ENCODE results near the gene ANKH. TPM values are rescaled to one million over a fixed set of nuclear protein-coding genes. Genes with fewer than 3 reads are reported as not detected.

The ANKH gene
- total and polyA plus RNA-seq, 4 donors, result 10.8 to 46.7 (median 17.2) TPM

DNA sequence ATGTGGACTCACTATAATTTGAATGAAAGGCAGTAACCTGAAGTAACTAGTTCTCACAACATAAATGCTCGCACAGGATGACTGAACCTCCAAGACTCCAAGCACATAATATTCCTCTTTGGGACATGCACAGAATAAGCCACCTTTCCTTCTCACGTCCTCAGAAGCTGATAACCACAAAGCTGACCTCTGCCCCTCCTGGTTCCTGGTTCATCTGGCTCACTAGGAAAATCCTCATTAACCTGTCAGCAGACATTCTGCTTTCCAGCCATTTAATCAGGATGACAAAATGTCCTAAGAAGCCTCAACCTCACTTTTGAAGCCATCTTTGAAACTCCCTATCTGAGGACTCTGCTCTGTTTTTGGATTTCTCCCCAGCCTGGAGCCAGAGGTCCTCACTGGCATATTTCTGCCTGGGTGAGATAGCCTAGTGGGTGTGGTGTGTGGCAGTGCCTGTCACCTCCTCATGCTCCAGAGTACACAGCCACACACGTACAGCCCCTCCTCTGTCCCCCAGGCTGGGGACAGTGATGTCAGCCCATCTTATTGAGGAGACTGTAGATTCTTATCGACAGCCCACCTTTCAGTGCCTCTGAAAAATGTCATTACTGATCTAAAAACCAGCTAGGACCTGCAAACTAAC, 10.3 kb downstream of the ANKH start:
- Histone ChIP-seq H3K9ac (ENCODE audit: insufficient read depth in 1 of 2, low read length in 2 of 2) (no peak overlapping the region), H3K4me1 (ENCODE audit: control insufficient read depth in 5 of 5, insufficient read depth in 5 of 5, low read length in 5 of 5) (peaks cover 0 to 24% (median 0%) of the 10 kb centered on the region in 5 donors), H3K9me3 (ENCODE audit: control insufficient read depth in 4 of 4, insufficient read depth in 3 of 4, low read length in 3 of 4) (no peaks in the 10 kb centered on the region), H3K27me3 (ENCODE audit: control insufficient read depth in 3 of 3, insufficient read depth in 3 of 3, low read length in 2 of 3) (no peaks in the 10 kb centered on the region), H3K36me3 (ENCODE audit: control insufficient read depth in 4 of 4, insufficient read depth in 4 of 4, low read length in 4 of 4) (peaks cover 0 to 2% (median 0%) of the 10 kb centered on the region in 4 donors), H3K4me3 (no peak overlapping the region), H3K27ac (ENCODE audit: low read depth in 1 of 2, low read length in 1 of 2) (peak overlapping the region in 1 of 2 donors; percentile 22)
- DNase-seq, result no peak
- whole genome bisulfite sequencing, 2 donors, result 82 to 83% methylated on average over 4 of the region's 4 CpGs
- ATAC-seq (ENCODE audit: insufficient read depth, low FRiP score), result no peak
- TF ChIP-seq CTCF (IDR thresholded peaks at IDR 0.05; ENCODE audit: control extremely low read depth, extremely low read depth), result no peak

DNA sequence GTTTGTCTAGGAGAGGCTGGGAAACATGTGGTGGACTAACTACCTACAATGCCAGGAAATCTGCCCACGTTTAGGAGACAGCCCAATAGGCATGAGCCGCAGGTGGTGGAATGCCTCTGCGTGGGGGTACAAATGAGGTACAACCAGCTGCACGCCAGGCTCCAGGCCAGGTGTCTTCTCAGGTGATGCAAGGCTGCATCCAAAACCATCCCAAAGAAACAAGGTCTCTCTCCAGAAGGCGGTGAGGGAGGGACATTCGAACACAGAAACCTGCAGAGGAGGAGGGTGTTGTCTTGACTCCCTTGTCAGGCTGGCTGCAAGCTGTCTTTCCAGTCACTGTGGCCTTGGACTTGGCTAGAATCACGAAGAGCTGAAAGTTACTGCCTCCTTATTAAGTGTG, 11.6 kb downstream of the ANKH start:
- H3K4me1 ChIP-seq (ENCODE audit: control insufficient read depth in 5 of 5, insufficient read depth in 5 of 5, low read length in 5 of 5), result peaks cover 0 to 21% (median 0%) of the 10 kb centered on the region in 5 donors
- DNase-seq (peak in 1 of 3 donors; percentile 15), ATAC-seq (ENCODE audit: insufficient read depth, low FRiP score) (no peak)
- no peak overlapping the region for H3K4me3 ChIP-seq
- 89 to 90% methylated on average over 7 of the region's 7 CpGs for WGBS, 2 donors
- no peaks in the 10 kb centered on the region for H3K9me3 ChIP-seq (ENCODE audit: control insufficient read depth in 4 of 4, insufficient read depth in 3 of 4, low read length in 3 of 4)
- H3K27me3 ChIP-seq (ENCODE audit: control insufficient read depth in 3 of 3, insufficient read depth in 3 of 3, low read length in 2 of 3), result no peaks in the 10 kb centered on the region
- H3K36me3 ChIP-seq (ENCODE audit: control insufficient read depth in 4 of 4, insufficient read depth in 4 of 4, low read length in 4 of 4), result peaks cover 0 to 2% (median 0%) of the 10 kb centered on the region in 4 donors
- TF ChIP-seq CTCF (IDR thresholded peaks at IDR 0.05; ENCODE audit: control extremely low read depth, extremely low read depth), result no peak
- H3K9ac ChIP-seq (ENCODE audit: insufficient read depth in 1 of 2, low read length in 2 of 2), result no peak overlapping the region
- H3K27ac ChIP-seq (ENCODE audit: low read depth in 1 of 2, low read length in 1 of 2), result no peak overlapping the region

DNA sequence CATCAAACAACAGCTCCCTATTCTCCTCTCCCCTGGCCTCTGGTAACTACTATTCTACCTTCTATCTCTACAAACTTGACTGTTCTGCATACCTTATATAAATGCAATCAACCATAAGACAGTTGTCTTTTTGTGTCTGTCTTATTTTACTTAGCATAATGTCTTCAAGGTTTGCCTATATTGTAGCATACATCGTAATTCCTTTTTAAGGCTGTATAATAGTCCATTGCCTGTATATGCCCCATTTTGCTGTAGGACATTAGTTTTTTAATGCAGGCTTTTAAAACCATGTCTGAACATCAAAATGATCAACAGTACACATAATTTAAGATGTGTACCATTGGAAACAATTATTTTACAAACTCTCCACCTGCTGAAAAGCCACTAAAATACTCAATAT, 12.4 kb downstream of the ANKH start:
- no peak for ATAC-seq (ENCODE audit: insufficient read depth, low FRiP score)
- Histone ChIP-seq H3K27ac (ENCODE audit: low read depth in 1 of 2, low read length in 1 of 2) (no peak overlapping the region), H3K9me3 (ENCODE audit: control insufficient read depth in 4 of 4, insufficient read depth in 3 of 4, low read length in 3 of 4) (no peaks in the 10 kb centered on the region), H3K4me1 (ENCODE audit: control insufficient read depth in 5 of 5, insufficient read depth in 5 of 5, low read length in 5 of 5) (peaks cover 0 to 26% (median 0%) of the 10 kb centered on the region in 5 donors), H3K4me3 (no peak overlapping the region), H3K9ac (ENCODE audit: insufficient read depth in 1 of 2, low read length in 2 of 2) (no peak overlapping the region), H3K27me3 (ENCODE audit: control insufficient read depth in 3 of 3, insufficient read depth in 3 of 3, low read length in 2 of 3) (no peaks in the 10 kb centered on the region), H3K36me3 (ENCODE audit: control insufficient read depth in 4 of 4, insufficient read depth in 4 of 4, low read length in 4 of 4) (peaks cover 0 to 2% (median 0%) of the 10 kb centered on the region in 4 donors)
- no peak for DNase-seq
- TF ChIP-seq CTCF (IDR thresholded peaks at IDR 0.05; ENCODE audit: control extremely low read depth, extremely low read depth), result no peak
- 93 to 94% methylated on average over 1 of the region's 1 CpG for WGBS, 2 donors
